ENCODE data around the gene IL16.

The IL16 gene

GRCh38 chr15:81282606-81282895 is 85.9 kb downstream of the IL16 start:
- intact Hi-C loops (cut with micrococcal nuclease) = no loop called here
- Mint-ChIP-seq H3K27ac (no peak overlapping the region), H3K4me1 (ENCODE audit: low read depth) (peaks cover 52% of the 10 kb centered on the region)

DNA sequence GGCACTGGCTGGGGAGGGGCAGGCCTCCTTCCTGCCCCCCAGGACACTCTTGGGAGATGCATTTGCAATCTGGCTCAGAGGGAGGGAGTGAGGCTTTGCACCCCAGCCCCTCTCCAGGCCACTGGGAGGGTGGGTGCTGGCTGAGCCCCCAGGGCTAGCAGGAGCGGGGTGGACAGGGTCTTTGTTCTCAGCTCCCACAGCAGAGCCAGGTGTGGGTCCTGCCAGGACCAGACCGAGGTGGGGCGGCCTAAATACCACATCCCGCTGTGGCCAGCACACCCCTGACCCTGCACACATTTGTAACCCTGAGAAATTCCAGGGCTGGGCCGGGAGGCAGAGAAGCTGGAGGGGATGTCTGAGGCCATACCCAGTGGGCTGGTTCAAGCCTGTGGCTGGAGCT is 86.2 kb downstream of the IL16 start:
- H3K9me3 Mint-ChIP-seq = peaks cover 8% of the 10 kb centered on the region
- H3K4me3 Mint-ChIP-seq = no peak overlapping the region
- H3K4me1 Mint-ChIP-seq (ENCODE audit: low read depth) = peaks cover 56% of the 10 kb centered on the region
- H3K27me3 Mint-ChIP-seq = no peaks in the 10 kb centered on the region
- no peak overlapping the region for H3K27ac Mint-ChIP-seq
- H3K36me3 Mint-ChIP-seq (ENCODE audit: low read depth) = peaks cover 5% of the 10 kb centered on the region
- intact Hi-C loops (cut with micrococcal nuclease) = no loop called here

More at GRCh38 chr15:81282606-81282895, 85.9 kb downstream of the IL16 start:
- Mint-ChIP-seq H3K36me3 (ENCODE audit: low read depth) (peaks cover 5% of the 10 kb centered on the region), H3K9me3 (peaks cover 11% of the 10 kb centered on the region), H3K27me3 (no peaks in the 10 kb centered on the region), H3K4me3 (no peak overlapping the region)

DNA sequence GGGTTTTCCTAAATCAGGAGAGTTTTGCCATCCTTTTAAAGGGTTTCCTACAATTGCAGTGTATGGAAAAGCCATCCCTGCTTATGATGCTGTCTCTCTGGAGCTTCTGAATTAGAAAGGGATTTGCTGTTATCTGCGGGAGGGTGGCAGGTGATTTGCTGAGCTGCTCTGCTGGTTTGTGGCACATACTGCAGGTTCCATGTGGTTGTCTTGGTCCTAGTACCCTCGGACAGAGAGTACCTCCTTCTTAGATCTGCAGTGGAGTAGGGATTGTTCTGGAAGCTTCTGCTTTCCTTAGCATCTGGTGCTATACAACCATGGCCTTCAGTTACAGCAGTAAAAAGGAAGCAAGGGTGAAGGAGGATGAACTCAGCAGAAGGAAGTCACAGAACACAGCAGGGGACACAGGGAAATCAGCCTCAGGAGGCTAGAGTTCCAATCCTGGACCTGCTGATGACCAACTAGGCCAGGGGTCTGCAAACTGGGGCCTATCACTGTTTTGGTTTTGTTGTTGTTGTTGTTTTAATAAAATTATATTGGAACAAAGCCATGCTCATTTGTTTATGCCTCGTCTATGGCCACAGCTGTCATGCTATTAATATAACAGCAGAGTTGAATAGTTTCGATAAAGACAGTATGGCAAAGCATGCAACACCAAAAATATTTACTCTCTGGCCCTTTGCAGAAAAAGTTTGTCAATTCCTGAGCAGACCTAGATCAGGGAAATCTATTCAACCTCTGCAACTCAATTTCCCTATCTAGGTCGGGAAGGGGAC is 87.8 kb downstream of the IL16 start:
- H3K4me3 Mint-ChIP-seq = no peak overlapping the region
- H3K36me3 Mint-ChIP-seq (ENCODE audit: low read depth) = peaks cover 5% of the 10 kb centered on the region
- peak overlapping the region; percentile 14 for H3K27ac Mint-ChIP-seq
- intact Hi-C loops (cut with micrococcal nuclease) = loop anchor here (5.0 kb wide), 1 partner anchor 38 kb away; the partner anchor contains the start of gene STARD5
- H3K9me3 Mint-ChIP-seq = peaks cover 8% of the 10 kb centered on the region
- peaks cover 71% of the 10 kb centered on the region for H3K4me1 Mint-ChIP-seq (ENCODE audit: low read depth)
- no peaks in the 10 kb centered on the region for H3K27me3 Mint-ChIP-seq

DNA sequence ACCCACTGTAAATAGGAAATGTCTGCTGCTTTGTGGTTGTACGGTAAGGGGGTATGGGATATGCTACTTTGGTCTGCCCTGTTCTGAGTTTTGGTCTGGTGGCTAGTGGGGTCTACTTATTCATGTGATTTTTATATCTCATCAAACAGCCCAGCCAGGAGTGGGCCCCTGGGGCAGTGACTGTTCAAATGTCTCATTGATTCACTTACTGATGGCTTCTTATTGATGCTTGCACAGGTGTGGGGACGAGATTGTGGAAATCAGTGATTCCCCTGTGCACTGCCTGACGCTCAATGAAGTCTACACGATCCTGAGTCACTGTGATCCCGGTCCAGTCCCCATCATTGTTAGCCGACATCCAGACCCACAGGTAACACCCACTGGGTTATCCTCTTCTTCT is 88.8 kb downstream of the IL16 start:
- peaks cover 5% of the 10 kb centered on the region for H3K36me3 Mint-ChIP-seq (ENCODE audit: low read depth)
- H3K4me3 Mint-ChIP-seq = no peak overlapping the region
- peak overlapping the region; percentile 87 for H3K27ac Mint-ChIP-seq
- H3K4me1 Mint-ChIP-seq (ENCODE audit: low read depth) = peaks cover 73% of the 10 kb centered on the region
- H3K9me3 Mint-ChIP-seq = peaks cover 8% of the 10 kb centered on the region
- no peaks in the 10 kb centered on the region for H3K27me3 Mint-ChIP-seq
- intact Hi-C loops (cut with micrococcal nuclease) = loop anchor here (5.0 kb wide), 1 partner anchor 37 kb away; the partner anchor contains the start of gene STARD5

- peaks cover 66% of the 10 kb centered on the region for H3K4me1 Mint-ChIP-seq (ENCODE audit: low read depth)
- peak overlapping the region; percentile 87 for H3K27ac Mint-ChIP-seq
- intact Hi-C loops (cut with micrococcal nuclease) = loop anchor here (5.0 kb wide), 1 partner anchor 36 kb away; the partner anchor contains the start of gene STARD5
Measured at GRCh38 chr15:81286621-81287121, 90.0 kb downstream of the IL16 start.

GRCh38 chr15:81288040-81288439 is 91.4 kb downstream of the IL16 start:
- H3K4me1 Mint-ChIP-seq (ENCODE audit: low read depth) = peaks cover 65% of the 10 kb centered on the region
- H3K27ac Mint-ChIP-seq = peak overlapping the region; percentile 19
- intact Hi-C loops (cut with micrococcal nuclease) = loop anchor here (5.0 kb wide), 1 partner anchor 34 kb away; the partner anchor contains the start of gene STARD5
- H3K36me3 Mint-ChIP-seq (ENCODE audit: low read depth) = peaks cover 5% of the 10 kb centered on the region
- H3K27me3 Mint-ChIP-seq = no peaks in the 10 kb centered on the region
- peaks cover 8% of the 10 kb centered on the region for H3K9me3 Mint-ChIP-seq
- H3K4me3 Mint-ChIP-seq = no peak overlapping the region

More at GRCh38 chr15:81286621-81287121, 90.0 kb downstream of the IL16 start:
- Mint-ChIP-seq H3K36me3 (ENCODE audit: low read depth) (peaks cover 5% of the 10 kb centered on the region), H3K9me3 (peaks cover 8% of the 10 kb centered on the region), H3K27me3 (no peaks in the 10 kb centered on the region), H3K4me3 (no peak overlapping the region)

- H3K27me3 Mint-ChIP-seq = no peaks in the 10 kb centered on the region
- intact Hi-C loops (cut with micrococcal nuclease) = loop anchor here (5.0 kb wide), 1 partner anchor 34 kb away; the partner anchor contains the start of gene STARD5
- H3K27ac Mint-ChIP-seq = no peak overlapping the region
- H3K4me1 Mint-ChIP-seq (ENCODE audit: low read depth) = peaks cover 70% of the 10 kb centered on the region
- H3K4me3 Mint-ChIP-seq = no peak overlapping the region
- H3K9me3 Mint-ChIP-seq = peaks cover 8% of the 10 kb centered on the region
- peaks cover 5% of the 10 kb centered on the region for H3K36me3 Mint-ChIP-seq (ENCODE audit: low read depth)
Measured at GRCh38 chr15:81288616-81289015, 91.9 kb downstream of the IL16 start.

GRCh38 chr15:81289910-81290309 is 93.2 kb downstream of the IL16 start:
- Mint-ChIP-seq H3K36me3 (ENCODE audit: low read depth) (peaks cover 5% of the 10 kb centered on the region), H3K9me3 (peaks cover 8% of the 10 kb centered on the region), H3K27ac (no peak overlapping the region), H3K4me1 (ENCODE audit: low read depth) (peaks cover 74% of the 10 kb centered on the region), H3K27me3 (no peaks in the 10 kb centered on the region), H3K4me3 (no peak overlapping the region)
- intact Hi-C loops (cut with micrococcal nuclease) = loop anchor here (5.0 kb wide), 1 partner anchor 32 kb away; the partner anchor contains the start of gene STARD5

GRCh38 chr15:81291916-81292522 is 95.3 kb downstream of the IL16 start:
- Mint-ChIP-seq H3K27me3 (no peaks in the 10 kb centered on the region), H3K9me3 (peaks cover 3% of the 10 kb centered on the region), H3K4me3 (no peak overlapping the region), H3K36me3 (ENCODE audit: low read depth) (peaks cover 6% of the 10 kb centered on the region), H3K27ac (peak overlapping the region; percentile 93), H3K4me1 (ENCODE audit: low read depth) (peaks cover 73% of the 10 kb centered on the region)
- intact Hi-C loops (cut with micrococcal nuclease) = no loop called here

GRCh38 chr15:81292523-81293001 is 95.9 kb downstream of the IL16 start:
- Mint-ChIP-seq H3K27ac (peak overlapping the region; percentile 93), H3K4me3 (no peak overlapping the region), H3K9me3 (no peaks in the 10 kb centered on the region), H3K27me3 (no peaks in the 10 kb centered on the region), H3K4me1 (ENCODE audit: low read depth) (peaks cover 73% of the 10 kb centered on the region), H3K36me3 (ENCODE audit: low read depth) (peaks cover 8% of the 10 kb centered on the region)
- intact Hi-C loops (cut with micrococcal nuclease) = no loop called here

- H3K36me3 Mint-ChIP-seq (ENCODE audit: low read depth) = peaks cover 16% of the 10 kb centered on the region
- H3K27me3 Mint-ChIP-seq = no peaks in the 10 kb centered on the region
- intact Hi-C loops (cut with micrococcal nuclease) = no loop called here
- H3K4me3 Mint-ChIP-seq = peak overlapping the region; percentile 74
- no peaks in the 10 kb centered on the region for H3K9me3 Mint-ChIP-seq
- peak overlapping the region; percentile 93 for H3K27ac Mint-ChIP-seq
- H3K4me1 Mint-ChIP-seq (ENCODE audit: low read depth) = peaks cover 73% of the 10 kb centered on the region
Measured at GRCh38 chr15:81293728-81294515, 97.2 kb downstream of the IL16 start.

GRCh38 chr15:81294516-81294880 is 97.8 kb downstream of the IL16 start:
- no peaks in the 10 kb centered on the region for H3K27me3 Mint-ChIP-seq
- peaks cover 21% of the 10 kb centered on the region for H3K36me3 Mint-ChIP-seq (ENCODE audit: low read depth)
- no peaks in the 10 kb centered on the region for H3K9me3 Mint-ChIP-seq
- peak overlapping the region; percentile 93 for H3K27ac Mint-ChIP-seq
- peak overlapping the region; percentile 20 for H3K4me3 Mint-ChIP-seq
- peaks cover 73% of the 10 kb centered on the region for H3K4me1 Mint-ChIP-seq (ENCODE audit: low read depth)
- intact Hi-C loops (cut with micrococcal nuclease) = no loop called here

DNA sequence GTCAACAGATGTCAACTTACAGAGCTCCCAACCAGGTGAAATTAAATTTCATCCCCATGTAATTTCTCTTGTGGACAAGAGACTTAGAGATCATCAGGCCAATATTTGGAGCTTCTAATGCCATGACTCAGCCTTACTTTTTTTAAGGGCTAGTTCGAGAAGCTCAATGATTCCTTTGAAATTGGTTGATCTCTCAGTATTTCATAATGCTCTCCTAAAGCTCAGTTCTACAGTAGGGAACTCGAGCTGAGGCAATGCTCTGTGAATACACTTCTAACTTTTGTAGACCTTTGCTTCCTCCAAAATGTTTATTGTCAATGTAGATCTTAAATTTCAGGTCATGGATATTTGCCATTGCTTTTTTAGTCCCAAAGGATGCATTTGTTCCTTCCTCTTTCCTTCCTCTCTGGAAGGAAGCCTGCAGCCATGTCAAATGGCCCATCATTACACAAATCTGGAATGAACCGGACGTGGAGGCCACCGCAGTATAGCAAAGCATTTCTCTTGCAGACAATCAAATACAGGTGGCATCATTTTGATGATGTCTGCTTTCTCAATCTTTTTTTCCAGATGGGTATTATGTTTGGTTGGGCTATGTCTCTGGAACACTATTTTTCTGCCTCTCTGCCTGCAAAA is 98.9 kb downstream of the IL16 start:
- H3K27me3 Mint-ChIP-seq = no peaks in the 10 kb centered on the region
- H3K9me3 Mint-ChIP-seq = no peaks in the 10 kb centered on the region
- H3K4me3 Mint-ChIP-seq = no peak overlapping the region
- intact Hi-C loops (cut with micrococcal nuclease) = loop anchor here (1.0 kb wide), 1 partner anchor 9 kb away; no protein-coding TSS in a partner anchor
- H3K4me1 Mint-ChIP-seq (ENCODE audit: low read depth) = peaks cover 83% of the 10 kb centered on the region
- H3K36me3 Mint-ChIP-seq (ENCODE audit: low read depth) = peaks cover 32% of the 10 kb centered on the region
- H3K27ac Mint-ChIP-seq = peak overlapping the region; percentile 93

All from dendritic cell treated with granulocyte-macrophage colony-stimulating factor and Interleukin-4, amounts not matched to agents 40 ng/mL and 50 ng/mL, for 4 days (primary cell).